Measurements from ENCODE around the gene DAZL.

DNA sequence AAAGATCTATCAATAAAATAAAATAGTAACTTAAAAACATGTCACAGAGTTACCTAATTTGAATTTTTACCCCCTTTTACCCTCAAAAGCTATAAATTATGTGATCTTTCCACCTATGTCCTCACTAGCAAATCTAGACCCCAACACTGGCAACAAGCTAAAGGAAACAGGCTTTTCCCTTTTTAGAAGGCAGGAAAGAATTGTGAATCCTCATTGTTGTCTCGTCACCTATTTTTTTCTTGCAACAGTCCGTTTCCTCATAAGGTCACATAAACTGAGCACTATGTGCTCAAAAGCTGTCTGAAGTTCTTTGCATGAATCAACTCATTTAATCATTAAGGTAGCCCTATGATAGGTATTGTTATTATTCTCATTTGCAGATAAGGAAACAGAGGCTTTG, 34.6 kb upstream of the DAZL start:
- TF ChIP-seq CTCF (IDR thresholded peaks at IDR 0.05) (no peak), POLR2A (IDR thresholded peaks at IDR 0.05) (no peak)

Measured in lower leg skin (tissue), 3 donors.